Measurements from ENCODE around the gene IL17RD. TPM values are rescaled to one million over a fixed set of nuclear protein-coding genes. Genes with fewer than 3 reads are reported as not detected.

IL17RD gene
- total and polyA plus RNA-seq, 9 of the 15 experiments (the other 6 are each of a cell fraction or from before 2014, with no cell fraction given), result under 0.01 to 0.09 (median 0.04) TPM; not detected in 4

DNA sequence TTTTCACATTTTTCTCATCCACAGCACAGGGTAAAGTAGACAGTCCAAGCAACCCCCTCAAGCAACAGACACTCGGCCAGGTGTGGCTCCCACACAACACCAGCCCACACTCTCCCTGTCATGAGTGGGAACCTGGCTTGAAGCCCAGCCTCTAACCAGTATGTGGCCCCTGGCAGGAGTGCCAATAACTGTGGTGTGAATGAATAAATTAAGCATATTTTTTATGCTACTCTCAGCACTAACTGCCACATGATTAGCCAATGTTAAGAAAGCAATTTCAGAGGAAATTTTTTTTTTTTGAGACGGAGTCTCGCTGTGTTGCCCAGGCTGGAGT is 9.9 kb downstream of the IL17RD start (continued):
- TF ChIP-seq, protein P1, sequence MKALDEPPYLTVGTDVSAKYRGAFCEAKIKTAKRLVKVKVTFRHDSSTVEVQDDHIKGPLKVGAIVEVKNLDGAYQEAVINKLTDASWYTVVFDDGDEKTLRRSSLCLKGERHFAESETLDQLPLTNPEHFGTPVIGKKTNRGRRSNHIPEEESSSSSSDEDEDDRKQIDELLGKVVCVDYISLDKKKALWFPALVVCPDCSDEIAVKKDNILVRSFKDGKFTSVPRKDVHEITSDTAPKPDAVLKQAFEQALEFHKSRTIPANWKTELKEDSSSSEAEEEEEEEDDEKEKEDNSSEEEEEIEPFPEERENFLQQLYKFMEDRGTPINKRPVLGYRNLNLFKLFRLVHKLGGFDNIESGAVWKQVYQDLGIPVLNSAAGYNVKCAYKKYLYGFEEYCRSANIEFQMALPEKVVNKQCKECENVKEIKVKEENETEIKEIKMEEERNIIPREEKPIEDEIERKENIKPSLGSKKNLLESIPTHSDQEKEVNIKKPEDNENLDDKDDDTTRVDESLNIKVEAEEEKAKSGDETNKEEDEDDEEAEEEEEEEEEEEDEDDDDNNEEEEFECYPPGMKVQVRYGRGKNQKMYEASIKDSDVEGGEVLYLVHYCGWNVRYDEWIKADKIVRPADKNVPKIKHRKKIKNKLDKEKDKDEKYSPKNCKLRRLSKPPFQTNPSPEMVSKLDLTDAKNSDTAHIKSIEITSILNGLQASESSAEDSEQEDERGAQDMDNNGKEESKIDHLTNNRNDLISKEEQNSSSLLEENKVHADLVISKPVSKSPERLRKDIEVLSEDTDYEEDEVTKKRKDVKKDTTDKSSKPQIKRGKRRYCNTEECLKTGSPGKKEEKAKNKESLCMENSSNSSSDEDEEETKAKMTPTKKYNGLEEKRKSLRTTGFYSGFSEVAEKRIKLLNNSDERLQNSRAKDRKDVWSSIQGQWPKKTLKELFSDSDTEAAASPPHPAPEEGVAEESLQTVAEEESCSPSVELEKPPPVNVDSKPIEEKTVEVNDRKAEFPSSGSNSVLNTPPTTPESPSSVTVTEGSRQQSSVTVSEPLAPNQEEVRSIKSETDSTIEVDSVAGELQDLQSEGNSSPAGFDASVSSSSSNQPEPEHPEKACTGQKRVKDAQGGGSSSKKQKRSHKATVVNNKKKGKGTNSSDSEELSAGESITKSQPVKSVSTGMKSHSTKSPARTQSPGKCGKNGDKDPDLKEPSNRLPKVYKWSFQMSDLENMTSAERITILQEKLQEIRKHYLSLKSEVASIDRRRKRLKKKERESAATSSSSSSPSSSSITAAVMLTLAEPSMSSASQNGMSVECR (CRISPR knock-in tag; IDR thresholded peaks at IDR 0.05), result no peak
- no peak for TF ChIP-seq GABPA (tag; conservative IDR thresholded peaks at IDR 0.05; ENCODE audit: low read depth)
- TF ChIP-seq ZNF384 (IDR thresholded peaks at IDR 0.05; ENCODE audit: low read depth, low read length), result no peak
- TF ChIP-seq, protein P2, sequence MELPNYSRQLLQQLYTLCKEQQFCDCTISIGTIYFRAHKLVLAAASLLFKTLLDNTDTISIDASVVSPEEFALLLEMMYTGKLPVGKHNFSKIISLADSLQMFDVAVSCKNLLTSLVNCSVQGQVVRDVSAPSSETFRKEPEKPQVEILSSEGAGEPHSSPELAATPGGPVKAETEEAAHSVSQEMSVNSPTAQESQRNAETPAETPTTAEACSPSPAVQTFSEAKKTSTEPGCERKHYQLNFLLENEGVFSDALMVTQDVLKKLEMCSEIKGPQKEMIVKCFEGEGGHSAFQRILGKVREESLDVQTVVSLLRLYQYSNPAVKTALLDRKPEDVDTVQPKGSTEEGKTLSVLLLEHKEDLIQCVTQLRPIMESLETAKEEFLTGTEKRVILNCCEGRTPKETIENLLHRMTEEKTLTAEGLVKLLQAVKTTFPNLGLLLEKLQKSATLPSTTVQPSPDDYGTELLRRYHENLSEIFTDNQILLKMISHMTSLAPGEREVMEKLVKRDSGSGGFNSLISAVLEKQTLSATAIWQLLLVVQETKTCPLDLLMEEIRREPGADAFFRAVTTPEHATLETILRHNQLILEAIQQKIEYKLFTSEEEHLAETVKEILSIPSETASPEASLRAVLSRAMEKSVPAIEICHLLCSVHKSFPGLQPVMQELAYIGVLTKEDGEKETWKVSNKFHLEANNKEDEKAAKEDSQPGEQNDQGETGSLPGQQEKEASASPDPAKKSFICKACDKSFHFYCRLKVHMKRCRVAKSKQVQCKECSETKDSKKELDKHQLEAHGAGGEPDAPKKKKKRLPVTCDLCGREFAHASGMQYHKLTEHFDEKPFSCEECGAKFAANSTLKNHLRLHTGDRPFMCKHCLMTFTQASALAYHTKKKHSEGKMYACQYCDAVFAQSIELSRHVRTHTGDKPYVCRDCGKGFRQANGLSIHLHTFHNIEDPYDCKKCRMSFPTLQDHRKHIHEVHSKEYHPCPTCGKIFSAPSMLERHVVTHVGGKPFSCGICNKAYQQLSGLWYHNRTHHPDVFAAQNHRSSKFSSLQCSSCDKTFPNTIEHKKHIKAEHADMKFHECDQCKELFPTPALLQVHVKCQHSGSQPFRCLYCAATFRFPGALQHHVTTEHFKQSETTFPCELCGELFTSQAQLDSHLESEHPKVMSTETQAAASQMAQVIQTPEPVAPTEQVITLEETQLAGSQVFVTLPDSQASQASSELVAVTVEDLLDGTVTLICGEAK (IDR thresholded peaks at IDR 0.05), result no peak
- TF ChIP-seq, protein P2 (CRISPR knock-in tag; IDR thresholded peaks at IDR 0.05), result no peak
- TF ChIP-seq KLF6 (CRISPR knock-in tag; IDR thresholded peaks at IDR 0.05; ENCODE audit: borderline replicate concordance), result no peak
- no peak for TF ChIP-seq ZNF41 (CRISPR knock-in tag; conservative IDR thresholded peaks at IDR 0.05)
- TF ChIP-seq SNIP1 (IDR thresholded peaks at IDR 0.05; ENCODE audit: low read depth), result no peak
- TF ChIP-seq FOXJ2 (tag; IDR thresholded peaks at IDR 0.05), result no peak

All from K562 (cell line).